ENCODE results near the gene RMND1.
A peak's percentile ranks its signal among the peaks of the same experiment; 100 is the strongest.

The RMND1 gene

DNA sequence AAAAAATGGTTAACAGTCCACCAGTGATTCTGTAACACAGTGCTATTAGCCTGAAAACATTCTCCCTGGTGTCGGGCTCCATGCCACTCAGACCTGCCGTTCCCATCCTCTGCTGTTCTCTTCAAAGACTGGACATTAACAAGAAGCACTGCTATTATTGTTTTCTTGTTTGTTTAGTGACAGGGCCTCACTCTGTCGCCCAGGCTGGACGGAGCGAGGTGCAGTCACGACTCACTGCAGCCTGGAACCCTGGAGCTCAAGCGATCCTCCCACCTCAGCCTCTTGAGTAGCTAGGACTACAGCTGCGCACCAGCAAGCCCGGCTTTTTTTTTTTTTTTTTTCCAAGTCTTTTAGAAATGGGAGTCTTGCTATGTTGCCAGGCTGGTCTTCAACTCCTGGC lies 9.6 kb downstream of the RMND1 start:
- H3K27me3 ChIP-seq (ENCODE audit: control insufficient read depth, low read length), result no peaks in the 10 kb centered on the region
- H3K9me2 ChIP-seq (replicated peaks; ENCODE audit: control insufficient read depth, low read length), result no peaks in the 10 kb centered on the region
- peaks cover 96% of the 10 kb centered on the region for H3K79me2 ChIP-seq (ENCODE audit: control insufficient read depth, low read length)
- no peak for TF ChIP-seq EZH2phosphoT487 (IDR thresholded peaks at IDR 0.05; ENCODE audit: borderline replicate concordance, low read length)
- TF ChIP-seq, protein P1, sequence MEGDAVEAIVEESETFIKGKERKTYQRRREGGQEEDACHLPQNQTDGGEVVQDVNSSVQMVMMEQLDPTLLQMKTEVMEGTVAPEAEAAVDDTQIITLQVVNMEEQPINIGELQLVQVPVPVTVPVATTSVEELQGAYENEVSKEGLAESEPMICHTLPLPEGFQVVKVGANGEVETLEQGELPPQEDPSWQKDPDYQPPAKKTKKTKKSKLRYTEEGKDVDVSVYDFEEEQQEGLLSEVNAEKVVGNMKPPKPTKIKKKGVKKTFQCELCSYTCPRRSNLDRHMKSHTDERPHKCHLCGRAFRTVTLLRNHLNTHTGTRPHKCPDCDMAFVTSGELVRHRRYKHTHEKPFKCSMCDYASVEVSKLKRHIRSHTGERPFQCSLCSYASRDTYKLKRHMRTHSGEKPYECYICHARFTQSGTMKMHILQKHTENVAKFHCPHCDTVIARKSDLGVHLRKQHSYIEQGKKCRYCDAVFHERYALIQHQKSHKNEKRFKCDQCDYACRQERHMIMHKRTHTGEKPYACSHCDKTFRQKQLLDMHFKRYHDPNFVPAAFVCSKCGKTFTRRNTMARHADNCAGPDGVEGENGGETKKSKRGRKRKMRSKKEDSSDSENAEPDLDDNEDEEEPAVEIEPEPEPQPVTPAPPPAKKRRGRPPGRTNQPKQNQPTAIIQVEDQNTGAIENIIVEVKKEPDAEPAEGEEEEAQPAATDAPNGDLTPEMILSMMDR (IDR thresholded peaks at IDR 0.05; ENCODE audit: low read depth, low read length, poor library complexity, severe bottlenecking), result no peak
- H4K20me1 ChIP-seq (ENCODE audit: control insufficient read depth, insufficient read depth, low read depth, low read length), result peaks cover 4% of the 10 kb centered on the region; the same call in 1 of the 2 replicates
- no peak overlapping the region for H3K4me3 ChIP-seq (ENCODE audit: low read length)
- no peak overlapping the region for H3K27ac ChIP-seq (ENCODE audit: low read depth, low read length)
- H3F3A ChIP-seq (ENCODE audit: control insufficient read depth, insufficient read depth), result peaks cover 4% of the 10 kb centered on the region; the same call in 1 of the 2 replicates
- no peak overlapping the region for H3K4me2 ChIP-seq (ENCODE audit: low read length)
- no peaks in the 10 kb centered on the region for H3K9me3 ChIP-seq (ENCODE audit: control insufficient read depth, insufficient read depth, low read length)
- peaks cover 43% of the 10 kb centered on the region for H3K36me3 ChIP-seq (ENCODE audit: control insufficient read depth, low read length)
- H3K4me1 ChIP-seq (ENCODE audit: control insufficient read depth, low read length), result no peaks in the 10 kb centered on the region; the same call in 1 of the 2 replicates

DNA sequence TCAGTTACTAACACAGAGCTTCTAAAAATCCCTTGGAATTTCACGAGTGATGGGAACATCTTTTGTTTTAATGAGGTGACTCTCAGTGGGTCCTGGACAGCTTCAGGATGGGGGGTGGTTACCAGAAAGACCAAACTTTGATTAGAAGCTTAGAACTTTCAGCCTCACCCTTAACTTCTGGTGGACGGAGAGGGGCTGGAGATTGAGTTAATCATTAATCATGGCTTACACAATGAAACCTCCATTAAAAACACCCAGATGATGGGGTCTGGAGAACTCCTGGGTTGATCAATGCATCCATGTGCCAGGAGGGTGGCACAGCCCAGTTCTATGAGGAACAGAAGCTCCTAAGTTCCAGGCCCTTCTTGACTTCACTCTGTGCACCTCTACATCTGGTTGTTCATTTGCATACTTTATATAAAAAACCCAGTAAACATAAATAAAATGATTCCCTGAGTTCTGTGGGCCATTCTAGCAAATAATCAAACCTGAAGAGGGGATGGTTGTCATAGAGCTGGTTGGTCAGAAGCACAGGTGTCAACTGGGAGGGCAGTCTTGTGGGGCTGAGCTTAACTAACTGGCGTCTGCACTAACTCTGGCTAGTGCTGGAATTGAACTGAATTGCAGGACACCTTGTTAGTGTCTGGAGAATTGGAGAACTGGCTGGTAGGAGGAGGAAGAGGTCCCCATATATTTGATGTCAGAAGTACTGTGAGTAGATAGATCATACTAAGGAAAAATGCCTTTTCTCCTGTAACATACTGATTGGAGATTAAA lies 10.3 kb downstream of the RMND1 start:
- Histone ChIP-seq H3K9me2 (replicated peaks; ENCODE audit: control insufficient read depth, low read length) (no peaks in the 10 kb centered on the region), H3K27ac (ENCODE audit: low read depth, low read length) (no peak overlapping the region), H3K4me3 (ENCODE audit: low read length) (no peak overlapping the region), H3F3A (ENCODE audit: control insufficient read depth, insufficient read depth) (peaks cover 6% of the 10 kb centered on the region; the same call in 1 of the 2 replicates), H3K79me2 (ENCODE audit: control insufficient read depth, low read length) (peaks cover 98% of the 10 kb centered on the region), H3K4me2 (ENCODE audit: low read length) (no peak overlapping the region), H4K20me1 (ENCODE audit: control insufficient read depth, insufficient read depth, low read depth, low read length) (peaks cover 4% of the 10 kb centered on the region; the same call in 1 of the 2 replicates), H3K4me1 (ENCODE audit: control insufficient read depth, low read length) (no peaks in the 10 kb centered on the region; the same call in 1 of the 2 replicates), H3K27me3 (ENCODE audit: control insufficient read depth, low read length) (no peaks in the 10 kb centered on the region), H3K9me3 (ENCODE audit: control insufficient read depth, insufficient read depth, low read length) (no peaks in the 10 kb centered on the region), H3K36me3 (ENCODE audit: control insufficient read depth, low read length) (peaks cover 45% of the 10 kb centered on the region)
- TF ChIP-seq, protein P1 (IDR thresholded peaks at IDR 0.05; ENCODE audit: low read depth, low read length, poor library complexity, severe bottlenecking), result no peak
- no peak for TF ChIP-seq EZH2phosphoT487 (IDR thresholded peaks at IDR 0.05; ENCODE audit: borderline replicate concordance, low read length)

DNA sequence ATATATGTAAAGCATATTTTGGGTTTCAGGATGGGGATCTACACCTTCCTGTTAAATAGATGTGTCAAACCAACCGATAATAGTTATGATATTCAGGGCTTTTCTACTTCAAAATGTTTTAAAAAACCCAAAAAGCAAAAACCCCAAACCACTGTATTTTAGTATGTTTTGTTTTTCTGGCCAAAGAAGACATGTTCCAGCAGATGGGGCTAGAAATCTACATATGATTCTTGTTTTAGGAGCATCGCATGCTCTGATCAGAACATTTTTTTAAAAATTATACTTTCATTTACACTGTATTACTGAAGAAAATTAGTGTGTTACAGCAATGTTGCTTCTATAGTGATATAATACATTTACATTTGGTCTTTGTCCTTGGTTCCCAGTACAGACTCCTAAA lies 11.0 kb downstream of the RMND1 start:
- TF ChIP-seq, protein P1 (IDR thresholded peaks at IDR 0.05; ENCODE audit: low read depth, low read length, poor library complexity, severe bottlenecking), result peak; percentile 47
- TF ChIP-seq EZH2phosphoT487 (IDR thresholded peaks at IDR 0.05; ENCODE audit: borderline replicate concordance, low read length), result no peak
- peaks cover 6% of the 10 kb centered on the region; the same call in 1 of the 2 replicates for H3F3A ChIP-seq (ENCODE audit: control insufficient read depth, insufficient read depth)
- H4K20me1 ChIP-seq (ENCODE audit: control insufficient read depth, insufficient read depth, low read depth, low read length), result peaks cover 4% of the 10 kb centered on the region; the same call in 1 of the 2 replicates
- no peaks in the 10 kb centered on the region for H3K27me3 ChIP-seq (ENCODE audit: control insufficient read depth, low read length)
- no peaks in the 10 kb centered on the region for H3K9me2 ChIP-seq (replicated peaks; ENCODE audit: control insufficient read depth, low read length)
- no peak overlapping the region for H3K4me3 ChIP-seq (ENCODE audit: low read length)
- no peak overlapping the region for H3K27ac ChIP-seq (ENCODE audit: low read depth, low read length)
- peaks cover 96% of the 10 kb centered on the region for H3K79me2 ChIP-seq (ENCODE audit: control insufficient read depth, low read length)
- no peaks in the 10 kb centered on the region for H3K9me3 ChIP-seq (ENCODE audit: control insufficient read depth, insufficient read depth, low read length)
- H3K4me2 ChIP-seq (ENCODE audit: low read length), result no peak overlapping the region
- no peaks in the 10 kb centered on the region; the same call in 1 of the 2 replicates for H3K4me1 ChIP-seq (ENCODE audit: control insufficient read depth, low read length)
- peaks cover 46% of the 10 kb centered on the region for H3K36me3 ChIP-seq (ENCODE audit: control insufficient read depth, low read length)

All from DOHH2 (cell line).